ENCODE results near the gene CRYBB1.

The CRYBB1 gene

DNA sequence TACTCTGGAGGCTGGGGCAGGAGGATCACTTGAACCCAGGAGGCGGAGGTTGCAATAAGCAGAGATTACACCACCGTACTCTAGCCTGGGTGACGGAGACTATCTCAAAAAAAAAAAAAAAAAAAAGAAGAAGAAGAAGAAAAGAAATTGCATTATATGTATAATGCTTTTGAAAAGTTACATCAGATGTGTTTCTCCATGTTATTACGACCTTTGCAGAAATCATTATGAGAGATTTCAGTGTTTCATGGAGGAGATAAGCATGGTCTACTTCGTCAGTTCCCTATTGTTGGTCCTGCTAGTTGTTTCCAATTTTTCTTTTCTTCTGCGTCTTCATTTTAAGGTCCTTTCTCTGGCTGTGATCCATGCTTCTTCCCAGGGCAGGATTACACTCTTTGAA is 42.5 kb upstream of the CRYBB1 start:
- Histone ChIP-seq H3K36me3 (ENCODE audit: control insufficient read depth in 4 of 4, insufficient read depth in 4 of 4, low read length in 3 of 4) (no peaks in the 10 kb centered on the region), H3K4me3 (ENCODE audit: control insufficient read depth in 1 of 7, extremely low read depth in 1 of 7, insufficient read depth in 4 of 7, low read depth in 2 of 7, low read length in 6 of 7) (no peak overlapping the region), H3K9me3 (ENCODE audit: control extremely low read depth in 1 of 5, control insufficient read depth in 4 of 5, insufficient read depth in 2 of 5, low read depth in 1 of 5, low read length in 4 of 5) (no peaks in the 10 kb centered on the region), H3K4me1 (ENCODE audit: control extremely low read depth in 1 of 4, control insufficient read depth in 4 of 4, insufficient read depth in 4 of 4, low read length in 3 of 4) (peaks cover 4 to 30% (median 29%) of the 10 kb centered on the region in 4 experiments), H3K27me3 (replicated peaks in 2 of 5; ENCODE audit: control insufficient read depth in 4 of 5, insufficient read depth in 5 of 5, low read length in 4 of 5) (peaks cover 0 to 6% (median 5%) of the 10 kb centered on the region in 5 experiments), H3K27ac (ENCODE audit: insufficient read depth in 1 of 2, low read depth in 1 of 2, low read length in 2 of 2, poor library complexity in 1 of 2, severe bottlenecking in 2 of 2) (no peak overlapping the region)
- no peak for DNase-seq
- ChIA-PET CTCF (interaction anchor here (1.2 kb wide), 1 partner anchor 293 kb away, joined by 3 read pairs; no protein-coding TSS in a partner anchor), POLR2A (no interaction called here)
- WGBS (ENCODE audit: insufficient coverage), result 97% methylated on average over 4 of the region's 6 CpGs

DNA sequence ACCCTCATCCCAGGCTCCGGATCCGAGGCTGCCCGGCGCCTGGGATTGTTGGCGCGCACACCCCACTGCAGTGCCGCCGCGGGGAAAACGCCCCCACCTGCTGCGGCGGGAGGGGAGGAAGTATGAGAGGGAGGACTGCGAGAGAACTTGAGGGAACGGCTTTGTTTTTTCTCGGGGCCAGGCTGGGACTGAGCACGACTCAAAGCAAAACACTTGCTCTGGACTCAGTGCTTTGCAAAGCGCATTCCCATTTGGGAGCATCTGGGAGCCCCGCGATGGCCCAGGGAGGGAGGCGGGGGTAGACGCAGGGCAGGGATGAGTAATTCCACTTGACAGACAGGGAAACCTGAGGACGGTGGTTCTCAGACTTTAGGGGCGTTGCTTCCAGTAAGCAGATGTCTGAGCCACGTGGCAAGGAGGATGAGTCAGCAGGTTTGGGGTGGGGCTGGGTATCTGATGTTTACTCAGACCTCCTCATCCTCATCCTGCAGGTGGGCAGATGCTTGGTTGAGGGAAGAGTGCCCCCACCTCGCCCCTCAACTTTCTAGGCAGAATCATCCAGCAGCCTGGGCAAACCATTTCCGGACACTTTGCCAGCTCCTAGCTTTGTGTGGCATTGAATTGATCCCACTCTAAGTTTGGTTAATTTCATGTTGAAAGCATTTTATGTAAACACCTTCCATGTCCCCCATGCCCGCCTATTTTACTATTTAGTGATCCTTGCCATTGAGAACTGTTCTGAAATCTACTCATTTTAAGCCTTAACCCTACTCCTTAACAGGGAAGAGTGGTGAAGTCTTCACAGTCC is 41.0 kb upstream of the CRYBB1 start:
- DNase-seq, result peak; percentile 73 to 94 (median 93)
- ChIA-PET POLR2A (interaction anchor here (1.1 kb wide), 1 partner anchor 15 kb away, joined by 4 read pairs; no protein-coding TSS in a partner anchor), CTCF (no interaction called here)
- Histone ChIP-seq H3K27ac (ENCODE audit: insufficient read depth in 1 of 2, low read depth in 1 of 2, low read length in 2 of 2, poor library complexity in 1 of 2, severe bottlenecking in 2 of 2) (no peak overlapping the region), H3K9me3 (ENCODE audit: control extremely low read depth in 1 of 5, control insufficient read depth in 4 of 5, insufficient read depth in 2 of 5, low read depth in 1 of 5, low read length in 4 of 5) (no peaks in the 10 kb centered on the region), H3K36me3 (ENCODE audit: control insufficient read depth in 4 of 4, insufficient read depth in 4 of 4, low read length in 3 of 4) (no peaks in the 10 kb centered on the region), H3K27me3 (replicated peaks in 2 of 5; ENCODE audit: control insufficient read depth in 4 of 5, insufficient read depth in 5 of 5, low read length in 4 of 5) (peaks cover 0 to 6% (median 5%) of the 10 kb centered on the region in 5 experiments), H3K4me1 (ENCODE audit: control extremely low read depth in 1 of 4, control insufficient read depth in 4 of 4, insufficient read depth in 4 of 4, low read length in 3 of 4) (peaks cover 2 to 30% (median 27%) of the 10 kb centered on the region in 4 experiments), H3K4me3 (ENCODE audit: control insufficient read depth in 1 of 7, extremely low read depth in 1 of 7, insufficient read depth in 4 of 7, low read depth in 2 of 7, low read length in 6 of 7) (peak overlapping the region in 6 of 7 experiments; percentile 48 to 75 (median 64))
- WGBS (ENCODE audit: insufficient coverage), result 1% methylated on average over 22 of the region's 27 CpGs

DNA sequence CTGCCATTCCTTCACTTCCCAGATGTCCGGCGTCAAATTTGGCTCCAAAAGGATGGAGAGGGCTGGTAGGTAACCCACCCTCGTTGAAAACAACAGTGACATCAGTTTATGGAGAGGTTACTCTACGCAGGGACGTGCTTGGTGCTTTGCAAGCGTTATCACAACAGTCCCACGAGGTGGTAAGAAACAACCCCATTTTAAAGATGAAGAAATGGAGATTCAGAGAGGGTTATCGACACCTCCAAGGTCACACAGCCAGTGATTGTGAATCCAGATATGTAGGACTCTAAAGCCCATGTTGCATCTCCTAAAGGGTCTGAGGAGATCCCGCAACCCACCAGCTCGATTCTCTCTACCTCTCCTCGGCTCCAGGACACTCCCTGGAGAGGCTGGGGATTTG is 40.3 kb upstream of the CRYBB1 start:
- peak in 1 of 3 donors; percentile 35 for DNase-seq
- H3K4me3 ChIP-seq (ENCODE audit: control insufficient read depth in 1 of 7, extremely low read depth in 1 of 7, insufficient read depth in 4 of 7, low read depth in 2 of 7, low read length in 6 of 7), result peak overlapping the region in 6 of 7 experiments; percentile 48 to 75 (median 64)
- POLR2A ChIA-PET, result no interaction called here
- no peaks in the 10 kb centered on the region for H3K36me3 ChIP-seq (ENCODE audit: control insufficient read depth in 4 of 4, insufficient read depth in 4 of 4, low read length in 3 of 4)
- peaks cover 2 to 30% (median 27%) of the 10 kb centered on the region in 4 experiments for H3K4me1 ChIP-seq (ENCODE audit: control extremely low read depth in 1 of 4, control insufficient read depth in 4 of 4, insufficient read depth in 4 of 4, low read length in 3 of 4)
- peaks cover 0 to 6% (median 5%) of the 10 kb centered on the region in 5 experiments for H3K27me3 ChIP-seq (replicated peaks in 2 of 5; ENCODE audit: control insufficient read depth in 4 of 5, insufficient read depth in 5 of 5, low read length in 4 of 5)
- 8% methylated on average over 6 of the region's 11 CpGs for WGBS (ENCODE audit: insufficient coverage)
- CTCF ChIA-PET, result no interaction called here
- no peaks in the 10 kb centered on the region for H3K9me3 ChIP-seq (ENCODE audit: control extremely low read depth in 1 of 5, control insufficient read depth in 4 of 5, insufficient read depth in 2 of 5, low read depth in 1 of 5, low read length in 4 of 5)
- no peak overlapping the region for H3K27ac ChIP-seq (ENCODE audit: insufficient read depth in 1 of 2, low read depth in 1 of 2, low read length in 2 of 2, poor library complexity in 1 of 2, severe bottlenecking in 2 of 2)

DNA sequence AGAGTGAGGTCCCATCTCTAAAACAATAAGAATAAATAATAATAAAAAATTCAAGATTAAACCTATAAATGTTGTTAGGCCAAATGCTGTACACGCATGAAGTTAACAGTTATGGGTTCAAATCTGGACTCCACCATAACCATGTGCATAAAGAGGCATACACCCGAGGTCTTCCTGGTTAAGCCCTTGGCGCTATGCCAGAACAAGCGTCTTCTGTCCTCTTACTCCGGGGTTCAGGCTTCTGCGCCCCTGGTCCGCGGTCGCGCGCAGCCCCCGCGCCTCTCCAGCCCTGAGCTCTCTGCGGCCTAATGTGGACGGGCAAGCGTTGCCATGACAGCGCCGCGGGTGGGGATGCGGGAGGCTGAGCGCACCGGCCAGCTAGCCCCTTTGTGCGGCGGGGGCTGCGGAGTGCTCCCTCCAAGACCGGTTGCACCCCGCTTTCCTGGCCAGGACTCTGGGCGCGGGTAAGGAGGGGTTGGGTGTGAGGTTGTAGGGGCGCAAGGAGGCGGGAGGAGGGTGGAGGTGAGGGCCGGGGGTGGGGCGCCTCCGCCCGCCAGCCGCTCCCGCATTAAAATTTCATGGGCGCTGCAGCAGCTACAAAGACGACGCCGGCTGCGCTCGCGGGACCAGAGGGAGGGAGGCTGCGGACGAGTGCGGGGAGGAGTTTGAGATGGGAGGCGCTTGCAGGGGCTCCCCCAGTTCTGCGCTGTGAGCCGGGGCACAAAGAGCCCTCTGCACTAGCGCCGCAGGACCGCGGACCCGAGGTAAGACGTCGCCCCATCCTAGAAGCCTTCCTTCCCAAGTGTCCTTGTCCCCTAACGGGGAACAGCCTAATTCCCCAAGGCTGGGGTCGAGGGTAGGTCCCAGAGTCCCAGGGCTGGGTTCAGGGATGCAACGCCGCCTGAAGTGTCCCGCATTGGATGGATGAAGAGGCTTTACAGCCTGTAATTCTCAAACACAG is 39.3 kb upstream of the CRYBB1 start, which contains the start of gene MIAT:
Gene MIAT (plus strand): TSS at position 698 of the 961 bp plus-strand sequence.
- H3K27me3 ChIP-seq (replicated peaks in 2 of 5; ENCODE audit: control insufficient read depth in 4 of 5, insufficient read depth in 5 of 5, low read length in 4 of 5), result peaks cover 0 to 6% (median 5%) of the 10 kb centered on the region in 5 experiments
- DNase-seq, result peak in 2 of 3 donors; percentile 65 to 72
- H3K9me3 ChIP-seq (ENCODE audit: control extremely low read depth in 1 of 5, control insufficient read depth in 4 of 5, insufficient read depth in 2 of 5, low read depth in 1 of 5, low read length in 4 of 5), result no peaks in the 10 kb centered on the region
- ChIA-PET POLR2A (interaction anchor here (0.7 kb wide), 1 partner anchor 15 kb away, joined by 3 read pairs; no protein-coding TSS in a partner anchor), CTCF (interaction anchor here (1.0 kb wide), 1 partner anchor 8 kb away, joined by 3 read pairs; no protein-coding TSS in a partner anchor)
- peak within 1 kb of the TSS; percentile 39 to 82 (median 63) for H3K4me3 ChIP-seq (ENCODE audit: control insufficient read depth in 1 of 7, extremely low read depth in 1 of 7, insufficient read depth in 4 of 7, low read depth in 2 of 7, low read length in 6 of 7)
- no peaks in the 10 kb centered on the region for H3K36me3 ChIP-seq (ENCODE audit: control insufficient read depth in 4 of 4, insufficient read depth in 4 of 4, low read length in 3 of 4)
- 3% methylated on average over 43 of the region's 62 CpGs for WGBS (ENCODE audit: insufficient coverage)
- H3K4me1 ChIP-seq (ENCODE audit: control extremely low read depth in 1 of 4, control insufficient read depth in 4 of 4, insufficient read depth in 4 of 4, low read length in 3 of 4), result peaks cover 2 to 30% (median 27%) of the 10 kb centered on the region in 4 experiments
- no peak within 1 kb of the TSS for H3K27ac ChIP-seq (ENCODE audit: insufficient read depth in 1 of 2, low read depth in 1 of 2, low read length in 2 of 2, poor library complexity in 1 of 2, severe bottlenecking in 2 of 2)

DNA sequence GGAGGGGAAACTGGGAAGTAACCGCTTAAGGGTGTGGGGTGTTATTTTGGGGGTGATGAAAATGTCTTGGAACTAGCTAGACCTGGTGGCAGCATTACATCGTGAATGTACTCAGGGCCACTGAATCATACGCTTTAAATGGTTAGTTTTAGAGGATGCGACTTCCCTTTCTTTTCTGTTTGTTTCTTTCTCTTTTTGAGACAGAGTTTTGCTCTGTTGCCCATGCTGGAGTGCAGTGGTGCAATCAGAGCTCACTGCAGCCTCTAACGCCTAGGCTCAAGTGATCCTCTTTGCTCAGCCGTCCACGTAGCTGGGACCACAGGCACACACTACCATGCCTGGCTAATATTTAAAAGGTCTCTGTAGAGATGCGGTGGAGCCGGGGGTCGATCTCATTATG is 34.0 kb upstream of the CRYBB1 start:
- no peak for DNase-seq
- 97% methylated on average over 9 of the region's 10 CpGs for WGBS (ENCODE audit: insufficient coverage)
- no peaks in the 10 kb centered on the region for H3K9me3 ChIP-seq (ENCODE audit: control extremely low read depth in 1 of 5, control insufficient read depth in 4 of 5, insufficient read depth in 2 of 5, low read depth in 1 of 5, low read length in 4 of 5)
- H3K27me3 ChIP-seq (replicated peaks in 2 of 5; ENCODE audit: control insufficient read depth in 4 of 5, insufficient read depth in 5 of 5, low read length in 4 of 5), result no peaks in the 10 kb centered on the region
- peaks cover 11 to 31% (median 27%) of the 10 kb centered on the region in 4 experiments for H3K4me1 ChIP-seq (ENCODE audit: control extremely low read depth in 1 of 4, control insufficient read depth in 4 of 4, insufficient read depth in 4 of 4, low read length in 3 of 4)
- no peak overlapping the region for H3K27ac ChIP-seq (ENCODE audit: insufficient read depth in 1 of 2, low read depth in 1 of 2, low read length in 2 of 2, poor library complexity in 1 of 2, severe bottlenecking in 2 of 2)
- H3K4me3 ChIP-seq (ENCODE audit: control insufficient read depth in 1 of 7, extremely low read depth in 1 of 7, insufficient read depth in 4 of 7, low read depth in 2 of 7, low read length in 6 of 7), result no peak overlapping the region
- POLR2A ChIA-PET, result no interaction called here
- CTCF ChIA-PET, result interaction anchor here (1.3 kb wide), 1 partner anchor 13 kb away, joined by 4 read pairs; no protein-coding TSS in a partner anchor
- H3K36me3 ChIP-seq (ENCODE audit: control insufficient read depth in 4 of 4, insufficient read depth in 4 of 4, low read length in 3 of 4), result no peaks in the 10 kb centered on the region

DNA sequence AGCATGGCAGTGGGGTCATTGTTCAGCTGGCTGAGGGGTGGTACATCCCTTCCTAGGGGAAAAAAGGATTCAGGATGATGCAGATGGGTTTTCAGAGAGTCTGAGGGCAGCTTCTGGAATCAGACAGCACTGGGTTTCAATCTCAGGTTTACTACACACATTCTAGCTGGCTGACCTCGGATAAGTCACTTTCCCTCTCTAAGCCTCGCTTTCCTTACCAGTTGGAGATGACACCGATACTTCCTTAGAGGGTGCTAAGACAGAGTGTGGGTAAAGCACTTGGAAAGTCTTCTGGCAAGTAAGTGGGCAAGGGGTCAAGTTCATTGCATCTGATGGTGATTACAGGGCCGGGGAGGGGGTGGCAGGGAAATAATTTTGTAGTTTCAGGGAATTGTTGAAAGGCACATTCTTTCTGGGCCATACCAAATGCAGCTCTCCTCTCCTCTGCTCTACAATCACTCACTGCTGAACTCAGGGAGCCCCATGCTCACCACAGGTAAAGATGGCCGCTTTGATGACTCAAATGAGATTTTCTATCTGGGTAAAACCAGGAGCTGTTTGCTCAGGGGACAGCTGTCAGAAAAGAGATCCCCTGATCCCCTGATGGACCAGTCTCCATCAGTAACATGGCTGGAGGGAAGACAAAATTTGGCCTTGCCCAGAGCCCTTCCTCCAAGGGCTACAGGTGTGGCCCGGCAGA is 33.0 kb upstream of the CRYBB1 start:
- POLR2A ChIA-PET, result interaction anchor here (0.5 kb wide), 1 partner anchor 44 kb away, joined by 5 read pairs; no protein-coding TSS in a partner anchor
- Histone ChIP-seq H3K4me1 (ENCODE audit: control extremely low read depth in 1 of 4, control insufficient read depth in 4 of 4, insufficient read depth in 4 of 4, low read length in 3 of 4) (peaks cover 11 to 39% (median 31%) of the 10 kb centered on the region in 4 experiments), H3K9me3 (ENCODE audit: control extremely low read depth in 1 of 5, control insufficient read depth in 4 of 5, insufficient read depth in 2 of 5, low read depth in 1 of 5, low read length in 4 of 5) (no peaks in the 10 kb centered on the region), H3K36me3 (ENCODE audit: control insufficient read depth in 4 of 4, insufficient read depth in 4 of 4, low read length in 3 of 4) (no peaks in the 10 kb centered on the region), H3K27me3 (replicated peaks in 2 of 5; ENCODE audit: control insufficient read depth in 4 of 5, insufficient read depth in 5 of 5, low read length in 4 of 5) (no peaks in the 10 kb centered on the region), H3K4me3 (ENCODE audit: control insufficient read depth in 1 of 7, extremely low read depth in 1 of 7, insufficient read depth in 4 of 7, low read depth in 2 of 7, low read length in 6 of 7) (no peak overlapping the region), H3K27ac (ENCODE audit: insufficient read depth in 1 of 2, low read depth in 1 of 2, low read length in 2 of 2, poor library complexity in 1 of 2, severe bottlenecking in 2 of 2) (no peak overlapping the region)
- CTCF ChIA-PET, result interaction anchor here (1.3 kb wide), 1 partner anchor 14 kb away, joined by 4 read pairs; no protein-coding TSS in a partner anchor
- 97% methylated on average over 3 of the region's 6 CpGs for whole genome bisulfite sequencing (ENCODE audit: insufficient coverage)
- no peak for DNase-seq
